ENCODE measurements around the gene MAFF.

MAFF gene

GRCh38 chr22:38204784-38205183 is 3.0 kb downstream of the MAFF start:
- TF ChIP-seq GATA1 (IDR thresholded peaks at IDR 0.05; ENCODE audit: low read depth, low read length) (no peak), POLR2A (IDR thresholded peaks at IDR 0.05; ENCODE audit: low read length) (peak; percentile 18)
- no peak for DNase-seq

GRCh38 chr22:38205261-38206128 is 3.7 kb downstream of the MAFF start:
- no peak for DNase-seq
- TF ChIP-seq GATA1 (IDR thresholded peaks at IDR 0.05; ENCODE audit: low read depth, low read length) (no peak), POLR2A (IDR thresholded peaks at IDR 0.05; ENCODE audit: low read length) (peak; percentile 1)

DNA sequence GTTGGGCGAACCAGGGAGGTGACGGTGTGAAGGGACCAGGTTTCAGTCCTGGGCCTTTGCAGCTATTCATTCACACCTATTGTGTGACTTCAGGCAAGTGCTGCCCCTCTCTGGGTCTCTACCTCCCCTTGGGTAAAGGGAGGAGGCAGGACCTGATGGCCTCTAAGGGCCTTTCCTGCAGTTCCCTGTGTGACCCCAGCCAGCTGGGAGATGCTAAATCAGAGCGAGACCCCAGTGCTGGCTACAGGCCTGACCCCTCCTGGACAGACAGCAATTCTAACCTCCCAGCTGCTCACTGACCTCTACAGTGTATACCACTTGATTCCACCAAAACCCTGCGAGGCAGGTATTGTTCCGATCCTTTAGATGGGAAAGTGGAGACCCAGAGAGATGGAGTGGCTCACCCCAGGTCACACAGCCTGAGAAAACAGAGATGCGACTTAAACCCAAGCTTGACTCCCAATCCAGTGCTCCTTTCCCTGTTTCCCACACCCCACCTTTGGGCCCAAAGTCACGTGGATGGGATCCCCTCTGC is 6.2 kb downstream of the MAFF start:
- no peak for DNase-seq
- TF ChIP-seq POLR2A (IDR thresholded peaks at IDR 0.05; ENCODE audit: low read length) (peak; percentile 29), GATA1 (IDR thresholded peaks at IDR 0.05; ENCODE audit: low read depth, low read length) (no peak)

DNA sequence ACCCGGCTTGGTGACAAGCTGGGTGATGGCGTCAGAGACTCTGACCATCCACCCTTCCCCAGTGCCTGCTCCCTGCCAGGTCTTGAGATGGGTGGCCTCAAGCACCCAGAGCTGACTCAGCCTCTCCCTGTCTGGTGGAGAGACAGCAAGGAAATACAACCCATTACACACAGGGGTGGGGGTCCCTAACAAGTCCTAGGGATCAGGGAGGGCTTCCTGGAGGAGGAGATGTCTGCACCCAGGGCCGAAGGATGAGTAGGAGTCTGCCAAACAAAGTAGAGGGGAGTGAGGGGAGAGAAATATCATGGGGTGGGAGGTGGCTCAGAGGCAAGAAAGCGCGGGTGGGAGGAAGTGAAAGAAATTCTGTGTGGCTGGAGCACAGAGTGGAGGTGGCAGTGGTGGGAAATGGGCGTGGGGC is 6.8 kb downstream of the MAFF start:
- DNase-seq: no peak
- TF ChIP-seq GATA1 (IDR thresholded peaks at IDR 0.05; ENCODE audit: low read depth, low read length) (no peak), POLR2A (IDR thresholded peaks at IDR 0.05; ENCODE audit: low read length) (no peak)

GRCh38 chr22:38211556-38211955 is 9.8 kb downstream of the MAFF start:
- TF ChIP-seq GATA1 (IDR thresholded peaks at IDR 0.05; ENCODE audit: low read depth, low read length): no peak
- no peak for TF ChIP-seq POLR2A (IDR thresholded peaks at IDR 0.05; ENCODE audit: low read length)
- DNase-seq: no peak

DNA sequence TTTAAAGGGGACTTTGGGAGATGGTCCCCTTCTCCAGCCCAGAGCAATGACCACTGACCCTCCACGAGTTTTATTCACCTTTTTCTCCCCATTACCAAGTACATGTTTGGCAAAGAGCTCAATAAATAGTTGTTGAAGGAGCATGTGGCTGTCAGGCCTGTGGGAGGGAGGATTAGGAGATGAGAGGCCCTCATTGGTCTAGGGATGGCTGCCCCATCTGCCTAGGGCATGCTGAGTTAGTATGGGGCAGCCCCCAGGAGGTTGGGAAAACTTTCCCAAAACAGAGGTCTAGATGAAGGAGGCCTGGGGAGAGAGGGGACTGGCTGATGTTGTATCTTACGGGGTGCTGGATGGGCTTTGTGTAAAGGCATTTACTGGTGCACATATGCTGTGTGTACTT is 10.6 kb downstream of the MAFF start:
- DNase-seq: no peak
- TF ChIP-seq GATA1 (IDR thresholded peaks at IDR 0.05; ENCODE audit: low read depth, low read length) (no peak), POLR2A (IDR thresholded peaks at IDR 0.05; ENCODE audit: low read length) (no peak)

GRCh38 chr22:38213319-38213989 is 11.7 kb downstream of the MAFF start:
- TF ChIP-seq POLR2A (IDR thresholded peaks at IDR 0.05; ENCODE audit: low read length): no peak
- TF ChIP-seq GATA1 (IDR thresholded peaks at IDR 0.05; ENCODE audit: low read depth, low read length): no peak
- no peak for DNase-seq

GRCh38 chr22:38213990-38214301 is 12.2 kb downstream of the MAFF start:
- no peak for DNase-seq

GRCh38 chr22:38214302-38215056 is 12.7 kb downstream of the MAFF start:
- no peak for TF ChIP-seq GATA1 (IDR thresholded peaks at IDR 0.05; ENCODE audit: low read depth, low read length)
- DNase-seq: peak; percentile 79 to 89

More at GRCh38 chr22:38213990-38214301, 12.2 kb downstream of the MAFF start:
- no peak for TF ChIP-seq POLR2A (IDR thresholded peaks at IDR 0.05; ENCODE audit: low read length)
- no peak for TF ChIP-seq GATA1 (IDR thresholded peaks at IDR 0.05; ENCODE audit: low read depth, low read length)

GRCh38 chr22:38215156-38216038 is 13.6 kb downstream of the MAFF start:
- TF ChIP-seq POLR2A (IDR thresholded peaks at IDR 0.05; ENCODE audit: low read length) (no peak), GATA1 (IDR thresholded peaks at IDR 0.05; ENCODE audit: low read depth, low read length) (no peak)
- DNase-seq: no peak

DNA sequence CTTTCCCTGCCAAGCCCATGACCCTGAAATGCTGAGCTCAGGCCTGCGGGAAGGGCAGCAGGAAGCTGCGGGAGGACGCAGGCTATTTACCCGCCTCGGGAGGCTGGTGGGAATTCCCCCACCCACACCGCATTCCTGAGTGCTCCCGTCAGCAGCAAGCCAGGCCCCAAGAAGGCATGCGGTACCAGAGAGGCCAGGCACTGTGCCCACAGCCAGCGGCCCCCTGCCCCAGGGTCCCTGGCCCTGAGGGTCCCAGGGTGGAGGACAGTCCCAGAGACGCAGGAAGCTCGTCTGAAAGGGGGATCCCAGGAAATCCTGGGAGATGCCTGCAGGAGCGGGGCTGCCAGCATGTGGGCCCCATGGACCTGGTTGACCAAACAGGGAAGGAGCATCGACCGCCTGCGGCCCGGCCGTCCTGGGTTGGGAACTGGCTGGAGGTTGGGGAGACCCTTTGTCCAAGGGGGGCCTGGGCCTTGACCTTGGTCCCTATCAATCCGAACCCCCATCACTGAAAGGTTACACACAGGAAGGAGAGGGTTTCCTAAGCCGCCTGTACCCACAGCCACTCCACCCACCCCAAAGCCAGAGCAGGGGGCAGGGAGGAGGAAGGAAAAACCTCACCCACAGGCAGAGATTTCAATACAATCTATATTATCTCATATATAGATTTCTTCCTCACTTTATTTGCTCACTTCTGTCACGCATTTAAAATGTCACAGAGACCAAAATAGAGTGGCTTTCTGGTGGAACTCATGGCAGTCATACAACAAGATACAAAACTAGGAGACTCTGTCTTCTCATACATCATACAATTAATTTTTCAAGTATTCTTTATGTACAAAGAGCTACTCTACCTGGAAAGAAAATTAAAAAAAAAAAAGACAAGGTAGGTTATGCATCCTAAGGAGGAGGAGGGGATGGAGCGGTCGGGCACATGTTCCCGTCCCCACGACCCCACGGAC is 17.1 kb downstream of the MAFF start:
- no peak for DNase-seq
- TF ChIP-seq POLR2A (IDR thresholded peaks at IDR 0.05; ENCODE audit: low read length) (no peak), GATA1 (IDR thresholded peaks at IDR 0.05; ENCODE audit: low read depth, low read length) (no peak)

DNA sequence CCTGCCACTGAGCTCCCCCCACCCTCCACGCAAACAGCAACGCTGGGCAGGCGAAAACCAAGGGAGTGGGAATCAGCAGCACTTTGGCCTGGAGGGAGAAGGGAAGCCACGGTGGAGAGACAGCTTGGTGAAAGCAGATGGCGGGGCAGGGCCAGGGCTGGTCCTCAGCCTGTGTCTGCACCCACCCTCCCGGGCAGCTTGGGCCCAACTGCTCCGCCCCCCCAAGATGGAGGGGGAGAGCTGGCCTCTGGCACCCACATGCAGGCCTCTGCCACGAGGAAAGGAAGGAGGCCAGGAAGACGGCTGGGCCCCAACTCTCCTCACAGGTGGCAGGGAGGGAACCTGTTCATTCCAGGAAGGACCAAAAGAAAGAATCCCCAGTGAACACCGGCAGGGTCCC is 17.8 kb downstream of the MAFF start:
- DNase-seq: no peak
- TF ChIP-seq POLR2A (IDR thresholded peaks at IDR 0.05; ENCODE audit: low read length): no peak
- TF ChIP-seq GATA1 (IDR thresholded peaks at IDR 0.05; ENCODE audit: low read depth, low read length): no peak
